NCI-H446 (cell line): ENCODE data around the gene MST1R.

Source experiments
- DNase-seq, 2 experiments: peaks; one replicate each; lab custom pipeline; 2025; lab: John Stamatoyannopoulos, UW

Gene MST1R

DNA sequence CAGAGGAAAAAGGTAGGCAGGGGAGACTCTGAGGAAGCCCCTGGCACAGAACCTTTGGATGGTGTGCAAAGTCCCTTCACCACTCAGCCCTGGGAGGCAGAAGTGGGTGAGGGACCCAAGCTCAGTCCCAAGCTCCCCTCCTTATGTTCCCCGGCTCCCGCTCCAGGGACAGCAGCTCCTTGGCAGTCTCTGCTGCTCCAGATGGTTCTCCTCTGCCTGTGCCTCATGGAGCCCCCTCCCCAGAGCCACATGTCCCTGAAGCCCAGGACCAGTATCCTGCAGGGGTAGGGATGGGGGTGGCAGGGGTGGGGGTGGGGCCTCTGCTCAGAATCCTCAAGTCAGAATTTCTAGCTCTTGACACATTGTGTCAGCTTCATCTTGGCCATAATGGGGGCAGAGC, 26.0 kb downstream of the MST1R start:
- DNase-seq: peak; percentile 13 to 65

DNA sequence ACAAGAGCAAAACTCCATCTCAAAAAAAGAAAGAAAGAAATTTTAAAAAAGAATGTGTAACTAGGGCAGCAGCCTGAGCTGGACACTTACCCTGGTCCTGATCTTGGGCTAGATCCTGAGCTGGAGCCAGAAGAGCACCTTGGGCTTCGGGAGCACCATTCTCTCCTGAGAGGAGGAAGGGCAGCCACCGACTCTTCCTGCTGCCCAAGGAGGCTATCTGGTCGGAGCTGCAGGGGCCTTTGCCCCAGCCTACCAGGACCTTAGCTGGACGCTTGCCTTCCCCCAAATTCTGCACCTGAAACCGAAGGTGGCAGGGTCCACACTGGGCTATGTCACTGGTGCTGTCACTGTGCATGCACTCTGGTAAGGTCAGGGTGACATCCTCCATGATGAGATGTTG, 27.1 kb downstream of the MST1R start:
- DNase-seq: no peak

DNA sequence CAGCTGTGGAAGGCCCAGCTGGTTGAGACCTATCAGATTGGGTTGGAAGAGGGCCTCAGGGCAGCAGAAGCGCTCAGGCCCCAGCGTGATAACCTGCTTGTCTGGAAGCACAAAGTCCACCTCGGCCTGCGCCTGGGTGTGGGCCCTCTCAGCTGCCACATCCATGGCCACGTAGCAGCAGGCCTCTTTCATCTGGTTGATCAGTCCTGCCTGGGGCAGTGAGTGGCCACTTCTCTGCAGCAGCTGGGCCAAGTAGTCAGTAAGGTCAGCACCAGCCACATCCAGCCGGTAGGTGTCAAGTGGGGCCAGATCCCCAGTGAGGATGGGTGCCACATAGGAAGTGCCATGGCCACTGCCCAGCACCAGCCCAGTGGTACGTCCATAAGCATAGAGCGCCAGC, 30.1 kb downstream of the MST1R start:
- no peak for DNase-seq

DNA sequence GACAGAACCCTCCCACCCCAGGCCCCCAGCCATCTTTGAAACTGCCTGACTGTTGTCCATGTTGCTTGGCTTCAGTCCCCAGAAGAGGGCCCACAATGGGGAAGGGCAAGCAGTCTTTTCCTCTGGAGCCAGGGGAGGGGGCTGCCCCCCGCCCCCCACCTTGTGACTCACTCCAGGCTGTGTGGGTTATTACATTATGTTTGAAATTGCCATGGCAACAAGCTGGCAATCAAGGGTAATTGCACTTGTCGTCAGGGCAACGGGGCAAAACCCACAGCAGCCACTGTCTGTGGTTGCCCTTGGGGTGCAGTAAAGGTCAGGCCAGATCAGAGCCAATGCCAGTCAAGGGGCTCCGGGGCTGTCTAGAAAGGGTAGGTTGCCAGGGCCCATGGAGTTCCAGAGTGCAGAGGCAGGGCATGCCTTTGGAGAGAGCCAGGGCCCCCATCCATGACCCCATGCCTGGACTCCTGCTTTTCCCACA, 30.8 kb downstream of the MST1R start:
- DNase-seq: no peak

DNA sequence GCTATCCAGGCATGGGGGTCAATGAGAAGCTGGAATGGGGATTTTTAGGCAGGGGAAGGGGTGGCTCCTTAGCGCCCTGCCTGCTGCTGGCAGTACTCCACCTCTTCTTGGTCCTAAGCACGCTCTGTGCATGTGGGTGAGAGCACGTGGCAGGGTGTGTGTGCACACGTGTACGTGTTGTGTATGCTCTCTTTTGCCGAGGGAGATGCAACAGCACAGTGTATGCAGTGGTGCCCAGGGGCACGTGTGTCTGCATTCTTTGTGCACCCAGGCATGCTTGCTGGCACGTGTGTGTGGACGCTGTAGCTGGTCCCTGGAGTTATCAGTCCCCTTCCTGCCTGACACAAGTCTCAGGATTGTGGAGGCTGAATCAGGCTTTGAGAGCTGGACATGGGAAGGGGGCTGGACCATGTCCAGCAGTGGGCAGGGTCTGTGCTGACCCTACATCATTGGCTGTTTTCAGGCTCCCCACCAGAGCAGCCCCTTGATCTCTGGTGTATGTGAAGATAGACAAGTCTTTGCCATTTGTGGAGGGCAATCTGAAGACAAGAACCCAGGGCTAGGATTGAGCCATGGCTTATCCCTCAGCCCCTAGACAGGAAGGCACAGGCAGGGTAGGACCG, 32.0 kb downstream of the MST1R start:
- DNase-seq: no peak

DNA sequence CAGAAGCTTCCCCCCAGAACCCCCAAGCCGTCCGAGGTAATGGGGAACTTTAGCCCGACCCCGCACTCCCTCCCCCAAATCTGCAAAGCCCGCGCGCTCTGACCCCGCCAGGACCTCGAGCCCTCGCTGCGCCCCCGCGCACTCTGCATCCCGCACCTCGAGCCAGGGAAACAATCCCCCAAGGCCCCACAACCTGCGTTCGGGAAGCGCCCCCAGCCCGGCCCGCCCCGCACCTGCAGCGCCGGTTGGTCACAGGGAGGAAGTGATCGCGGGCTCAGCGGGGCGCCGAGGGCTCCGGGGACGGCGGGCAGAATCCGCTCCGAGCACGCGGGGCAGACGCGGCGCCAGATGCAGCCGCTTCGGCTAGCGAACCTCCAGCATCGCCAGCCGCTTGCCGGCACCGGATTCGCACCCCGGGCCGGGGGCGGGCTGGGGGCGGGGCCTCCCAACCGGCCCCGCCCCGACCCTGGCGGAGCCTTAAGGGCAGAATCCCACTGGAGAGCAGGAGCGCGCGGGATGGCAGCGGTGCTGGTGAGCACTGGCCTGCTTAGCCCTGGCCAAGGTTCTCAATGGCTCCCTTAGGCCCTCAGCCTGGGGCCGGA, 34.0 kb downstream of the MST1R start, which contains the start of gene CAMKV:
Gene CAMKV, minus strand, starts transcription at position 382 of the 602 bp plus-strand sequence. CDS start 7,518 bp downstream, outside the sequence.
- DNase-seq: peak in 1 of 2 experiments; percentile 68

DNA sequence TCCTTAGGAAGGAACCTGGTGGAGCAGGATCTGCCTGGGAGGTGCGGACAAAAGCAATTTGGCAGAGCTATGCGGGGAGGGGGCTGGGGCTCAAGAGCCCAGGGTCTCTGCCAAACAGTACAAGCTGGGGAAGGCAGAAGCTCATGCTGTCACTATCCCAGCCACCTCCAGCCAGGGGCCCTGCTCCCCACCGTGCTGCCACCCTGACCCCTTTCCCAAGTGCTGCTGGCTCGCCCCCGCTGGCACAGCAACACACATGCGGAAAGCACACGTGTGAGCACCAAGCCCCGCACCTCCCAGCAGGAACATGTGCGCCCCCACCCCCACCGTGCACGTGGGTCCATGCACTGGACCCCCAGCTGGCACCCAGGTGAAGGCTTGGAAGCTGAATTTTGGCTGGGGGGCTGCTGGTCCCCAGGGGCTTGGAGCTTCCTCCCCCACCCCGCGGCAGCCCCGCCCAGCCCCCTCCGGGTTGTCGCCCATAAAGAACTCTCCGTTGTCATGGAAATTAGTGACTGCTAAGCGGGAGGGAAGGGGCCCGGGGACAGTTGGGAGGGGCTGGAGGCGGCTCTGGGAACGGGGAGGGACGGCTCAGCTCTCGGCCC, 34.7 kb downstream of the MST1R start:
- DNase-seq: peak in 1 of 2 experiments; percentile 27

DNA sequence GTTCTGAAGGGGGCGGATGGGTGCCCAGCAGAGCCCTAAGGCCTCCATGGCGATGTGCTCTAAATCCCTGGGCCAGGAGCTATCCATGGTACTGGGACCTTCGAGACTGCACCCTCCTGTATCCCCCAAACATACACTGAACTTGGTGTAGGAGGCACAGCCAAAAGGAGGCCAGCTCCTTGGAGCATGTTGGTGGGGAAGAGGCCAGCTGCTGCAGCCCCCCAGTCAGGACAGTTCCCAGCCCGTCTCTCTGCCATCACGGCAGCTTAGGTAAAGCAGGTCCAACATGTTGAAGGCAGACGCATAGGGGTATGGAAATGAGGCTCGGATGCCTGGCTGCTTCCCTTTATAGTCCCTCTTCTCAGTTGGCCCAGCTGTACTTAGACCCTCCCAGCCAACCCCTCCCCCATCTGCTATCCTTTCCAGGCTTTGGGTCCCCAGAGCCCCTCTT, 35.8 kb downstream of the MST1R start:
- DNase-seq: no peak

DNA sequence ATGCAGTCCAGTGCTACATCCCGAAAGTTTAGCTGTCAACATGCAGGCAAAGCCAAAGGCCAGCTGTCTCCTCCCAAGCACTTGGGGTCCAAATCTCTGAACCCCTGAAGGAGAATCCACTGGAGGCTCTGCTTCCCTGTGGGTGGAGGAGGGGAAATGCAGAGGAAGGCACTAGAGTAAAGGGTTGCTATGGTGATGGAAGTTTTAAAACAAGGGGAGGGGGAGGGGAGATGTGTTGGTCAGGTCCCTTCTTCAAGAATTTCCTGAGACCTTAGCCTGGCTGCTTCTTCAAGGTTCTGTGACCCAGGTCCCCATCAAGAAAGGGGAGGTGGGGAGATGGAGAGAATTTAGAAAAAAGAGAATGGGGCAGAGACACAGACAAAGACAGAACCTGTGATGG, 36.3 kb downstream of the MST1R start:
- no peak for DNase-seq

DNA sequence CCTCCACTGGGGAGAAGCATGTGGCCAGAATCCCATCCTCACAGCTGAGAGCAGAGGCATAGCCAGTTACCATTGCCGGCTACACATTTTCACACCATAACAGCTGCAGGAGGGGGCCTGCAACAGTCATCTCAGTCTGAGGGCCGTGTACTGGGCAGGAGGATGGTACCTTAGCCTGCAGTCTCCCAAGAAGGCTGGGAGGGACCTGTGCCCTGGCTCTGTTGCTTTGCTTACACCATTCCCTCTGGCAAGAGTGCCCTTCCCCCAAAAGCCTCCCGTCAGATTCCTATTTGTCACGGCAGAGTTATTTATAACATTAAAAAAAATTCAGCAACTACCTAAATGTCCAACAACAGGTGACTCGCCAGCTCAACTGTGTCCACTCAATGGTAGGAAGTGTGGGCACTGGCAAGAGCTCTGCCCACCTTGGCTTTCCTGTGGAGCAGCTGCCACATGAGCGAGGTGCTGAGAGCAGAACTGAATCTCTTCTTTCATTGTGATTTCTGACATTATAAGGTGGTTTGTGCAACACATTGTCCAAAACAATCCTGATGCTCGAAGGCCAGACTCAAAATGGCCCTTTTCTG, 38.4 kb downstream of the MST1R start:
- DNase-seq: no peak

DNA sequence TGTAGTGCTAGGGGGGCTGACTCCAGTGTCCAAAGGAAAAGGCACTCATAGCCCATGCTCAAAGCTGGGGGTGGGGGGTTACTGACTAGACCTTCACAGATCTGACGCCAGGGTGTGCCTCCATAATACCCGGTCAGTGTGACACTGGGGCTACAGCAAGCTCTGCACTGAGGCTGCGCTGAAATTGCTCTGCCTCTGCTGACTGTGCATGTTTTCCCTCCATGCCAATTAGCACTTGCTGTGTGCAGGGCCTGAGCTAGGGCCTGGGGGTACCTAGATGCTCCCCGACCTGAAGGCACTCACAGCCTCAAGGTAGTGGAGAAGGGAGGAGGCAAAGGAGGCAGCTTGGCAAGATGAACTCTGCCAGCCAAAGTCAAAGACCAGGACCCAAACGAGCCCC, 39.2 kb downstream of the MST1R start:
- DNase-seq: no peak

DNA sequence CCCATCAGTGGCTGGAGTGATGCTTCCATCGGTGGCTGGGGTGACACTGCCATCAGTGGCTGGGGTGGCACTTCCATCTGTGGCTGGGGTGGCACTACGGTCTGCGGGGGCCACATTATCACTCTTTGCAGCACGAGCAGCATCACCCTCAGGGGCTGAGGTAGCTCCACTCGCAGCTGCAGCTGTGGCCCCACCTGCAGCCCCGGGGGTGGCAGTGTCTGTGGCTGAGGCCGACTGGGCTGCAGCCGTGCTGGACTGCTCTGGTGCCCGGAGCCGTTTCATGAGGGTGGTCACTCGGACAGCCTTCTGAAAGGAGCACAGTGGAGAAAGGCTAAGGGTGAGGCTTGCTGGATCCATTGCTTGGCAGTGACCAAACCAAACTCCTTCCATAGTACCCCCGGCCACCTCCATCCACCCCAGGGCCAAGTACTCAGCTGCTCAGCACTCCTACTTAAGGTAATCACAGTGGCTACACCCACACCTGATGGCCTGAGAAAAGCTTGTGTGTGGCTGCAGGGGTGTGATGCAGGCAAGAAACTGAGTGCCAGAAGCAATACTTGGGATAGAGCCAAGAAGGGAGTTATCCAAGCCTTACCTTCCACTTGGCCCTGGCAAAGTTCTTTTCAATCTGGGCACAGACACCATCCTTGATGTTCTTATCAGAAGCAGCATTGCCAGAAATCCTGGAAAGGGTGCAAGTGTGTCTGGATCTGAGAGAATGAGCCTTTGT, 43.9 kb downstream of the MST1R start:
- DNase-seq: no peak

DNA sequence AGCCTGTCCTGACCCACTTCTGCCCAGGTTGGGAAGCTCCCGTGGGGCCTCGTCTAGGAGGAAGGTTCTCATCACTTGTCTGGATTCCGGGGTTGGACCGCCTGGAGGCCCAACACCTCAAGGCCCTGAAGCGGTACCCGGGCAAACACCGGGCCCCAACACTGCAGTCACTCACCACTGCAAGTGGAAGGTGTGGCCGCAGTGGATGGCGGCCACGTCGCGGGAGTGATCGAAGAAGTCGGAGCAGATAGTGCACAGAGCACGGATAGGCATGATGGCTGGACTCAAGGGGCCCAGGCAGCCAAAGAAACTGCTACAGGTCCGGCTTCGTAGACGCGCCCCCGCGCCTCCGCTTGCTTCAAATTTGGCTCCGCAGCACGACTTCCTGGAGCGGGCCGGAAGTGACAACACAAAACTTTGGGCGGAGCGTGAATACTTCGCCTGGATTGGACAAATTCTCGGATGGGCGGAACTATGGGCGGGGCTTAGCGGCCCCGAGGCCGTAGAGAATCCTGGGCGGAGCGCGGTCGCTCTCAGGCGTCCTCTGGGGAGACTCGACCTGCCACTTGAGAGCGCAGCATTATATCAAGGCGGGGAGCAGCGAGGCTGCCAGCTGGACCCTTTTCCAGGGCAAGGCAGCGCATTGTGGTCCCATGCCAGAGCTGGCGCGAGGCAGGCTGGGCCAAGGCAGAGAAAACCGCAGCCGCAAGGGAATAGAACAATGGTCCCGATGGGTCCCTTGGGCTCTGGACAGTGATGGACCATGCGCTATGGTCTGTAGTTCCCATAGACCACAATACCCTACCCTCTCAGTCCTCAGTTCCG, 47.3 kb downstream of the MST1R start, which contains the start of gene TRAIP:
Gene TRAIP, minus strand, starts transcription at position 384 of the 825 bp plus-strand sequence. Its CDS starts 111 bp downstream, at position 273.
- DNase-seq: peak; percentile 91 to 97

DNA sequence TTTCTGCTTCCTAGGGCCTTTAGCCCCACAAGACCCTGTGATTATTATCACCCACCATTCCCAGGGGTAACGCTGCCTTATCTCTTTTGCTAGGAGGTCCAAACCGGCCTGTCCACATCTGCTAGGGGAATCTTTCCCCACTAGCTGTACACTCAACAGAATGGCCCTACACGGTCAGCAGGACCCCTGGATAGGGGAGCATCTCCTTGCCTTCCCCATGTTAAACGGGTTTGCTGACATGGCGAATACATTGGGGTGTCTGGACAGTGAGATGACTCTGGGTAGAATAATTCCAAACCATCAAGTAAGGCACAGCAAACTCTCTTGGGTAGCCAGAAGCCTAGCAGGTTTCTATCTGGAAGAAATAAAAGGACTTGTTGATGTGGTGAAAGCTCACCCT, 48.0 kb downstream of the MST1R start:
- no peak for DNase-seq

DNA sequence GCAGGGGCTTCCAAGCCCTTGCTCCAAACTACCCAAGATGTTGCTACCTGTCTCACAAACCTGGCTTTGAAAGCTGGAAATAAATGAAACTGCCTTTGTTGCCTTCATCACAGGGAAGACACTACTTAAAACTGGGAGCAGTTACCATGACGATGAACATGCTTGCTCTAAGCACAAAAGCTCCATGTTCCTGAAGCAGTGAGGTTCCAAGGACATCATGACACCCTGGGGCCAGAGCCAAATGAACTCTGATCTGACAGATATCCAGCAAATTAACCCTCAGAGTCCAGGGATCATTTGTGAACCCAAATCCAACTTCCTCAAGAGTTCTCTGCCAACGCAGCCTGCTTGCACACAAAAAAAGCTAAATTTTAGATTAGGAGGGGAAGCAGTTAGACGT, 58.0 kb downstream of the MST1R start:
- no peak for DNase-seq

DNA sequence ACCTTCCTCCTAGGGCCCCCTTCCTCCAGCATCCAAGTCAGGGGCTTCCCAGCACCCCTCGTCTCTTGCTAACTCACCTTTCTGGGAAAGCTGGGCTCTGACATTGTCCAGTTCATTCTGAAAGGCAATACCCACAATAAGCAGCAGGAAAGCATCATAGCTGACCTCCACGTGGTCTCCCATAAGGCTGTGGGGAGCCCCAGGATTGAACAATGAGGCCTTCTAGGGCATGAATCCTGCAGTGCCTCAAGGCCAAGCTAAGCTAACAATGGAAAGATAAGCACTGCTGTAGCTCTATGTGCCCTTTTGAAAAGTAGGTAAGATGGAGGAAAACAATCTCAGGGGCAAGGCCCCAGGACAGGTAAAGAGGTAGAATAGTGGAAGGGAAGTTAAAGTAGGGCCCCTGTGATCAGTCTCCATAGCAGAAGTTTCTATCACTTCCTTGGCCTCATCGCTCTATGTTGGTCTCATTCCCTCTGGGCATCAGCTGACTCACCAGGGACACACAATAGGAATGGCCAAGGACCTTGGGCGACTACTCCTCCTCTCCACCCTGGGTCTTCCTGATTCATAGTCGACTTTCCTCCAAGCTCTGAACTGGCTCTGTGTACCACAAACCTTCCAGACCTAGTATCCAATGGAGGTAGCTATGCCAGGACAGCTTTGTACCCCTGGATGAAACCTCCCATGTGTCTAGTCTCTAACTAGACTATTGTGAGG, 59.0 kb downstream of the MST1R start:
- DNase-seq: no peak

DNA sequence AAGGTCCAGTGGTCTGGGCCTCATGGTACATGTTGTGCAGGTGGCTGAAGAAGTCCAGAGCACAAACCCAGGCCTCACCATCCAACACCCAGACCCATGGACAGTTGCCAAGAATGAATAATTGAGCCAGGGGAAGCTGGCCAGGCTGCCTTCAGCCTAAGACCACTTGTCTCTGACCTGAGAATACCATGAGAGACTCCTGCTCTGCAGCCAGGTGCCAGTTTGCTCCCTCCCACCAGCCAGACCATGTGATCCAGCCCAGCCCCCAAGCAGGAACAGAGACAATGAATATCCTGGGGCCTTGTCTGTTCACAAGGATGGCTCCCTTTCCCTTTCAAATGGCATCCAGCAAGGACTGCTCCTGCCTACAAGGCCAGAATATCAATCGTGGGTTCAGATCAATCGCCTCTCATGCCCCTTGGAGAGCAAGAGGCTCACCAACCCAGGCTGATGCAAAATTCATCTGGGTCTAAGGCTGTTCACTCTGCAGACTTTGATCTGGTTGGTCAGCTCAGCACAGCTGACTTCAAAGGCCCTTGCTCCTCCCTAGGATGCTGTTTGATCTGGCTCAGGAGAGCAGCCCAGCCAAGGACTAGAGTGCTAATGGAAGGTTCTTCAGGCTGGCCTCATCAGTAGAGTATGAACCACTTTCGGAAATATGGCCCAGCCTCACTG, 60.7 kb downstream of the MST1R start:
- DNase-seq: no peak

DNA sequence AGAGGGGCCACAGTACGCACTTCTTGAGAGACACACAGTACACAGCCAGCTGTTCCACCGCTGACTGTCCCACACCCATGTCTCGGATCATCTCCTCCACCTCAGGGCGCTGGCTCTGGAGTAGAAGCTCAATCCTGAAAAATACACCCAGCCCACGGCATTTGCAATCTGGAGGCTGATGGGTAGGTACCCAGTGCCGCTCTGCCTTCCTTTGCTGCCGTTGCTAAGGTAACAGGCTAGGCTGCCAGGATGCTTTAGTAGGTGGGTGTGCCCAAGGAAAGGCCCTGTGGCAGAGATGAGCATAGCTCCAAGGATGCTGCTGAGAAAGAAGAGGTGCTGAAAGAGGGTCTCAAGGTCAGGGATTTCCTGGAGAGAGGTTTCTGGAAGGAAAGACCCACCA, 61.9 kb downstream of the MST1R start:
- DNase-seq: no peak

DNA sequence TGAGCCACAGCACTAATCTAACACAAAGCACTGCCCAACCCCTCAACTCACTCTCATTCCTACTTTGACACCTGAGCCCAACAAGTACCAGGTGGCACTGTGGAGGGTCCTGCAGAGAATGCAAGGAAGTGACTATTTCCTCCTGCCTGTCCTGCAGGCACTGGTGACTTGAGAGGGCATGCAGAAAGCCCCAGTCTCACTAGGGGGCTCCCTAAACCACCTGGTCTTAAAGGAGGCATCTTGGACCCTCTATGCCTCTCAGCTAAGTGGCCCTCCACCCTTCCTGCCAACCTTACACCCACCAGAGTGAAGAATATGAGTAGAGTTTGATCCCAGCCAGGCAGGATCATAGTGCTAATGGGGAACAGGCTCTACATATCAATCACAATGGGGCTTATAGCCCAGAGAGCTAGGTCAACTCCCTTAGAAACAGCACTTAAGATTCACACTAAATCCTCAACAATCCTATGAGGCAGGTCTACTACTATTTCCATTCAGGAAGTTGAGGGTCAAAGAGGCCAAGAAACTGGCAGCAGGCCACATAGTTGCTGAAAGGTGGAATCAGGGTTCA, 62.5 kb downstream of the MST1R start:
- DNase-seq: peak in 1 of 2 experiments; percentile 14

DNA sequence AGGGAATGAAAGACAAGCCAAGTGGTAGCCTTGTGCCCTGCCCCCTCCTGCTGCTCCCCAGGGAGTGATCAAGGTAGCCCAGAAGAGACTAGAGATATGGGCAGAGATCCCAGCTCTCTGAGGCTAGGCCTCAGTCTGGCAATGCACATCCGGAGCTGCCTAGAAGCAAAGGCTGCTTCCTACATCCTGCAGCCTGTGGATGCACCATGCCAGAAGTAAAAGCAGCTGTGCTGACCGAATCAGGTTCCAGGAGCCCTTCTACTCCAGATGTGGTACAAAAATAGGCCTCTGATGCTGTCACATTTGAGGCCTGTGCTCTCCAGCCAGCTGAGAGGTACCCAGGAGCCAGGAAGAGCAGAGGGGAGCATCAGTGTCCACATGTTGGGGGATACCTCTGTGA, 63.3 kb downstream of the MST1R start:
- DNase-seq: no peak
